ENCODE measurements around the gene TSPAN18.

Gene TSPAN18

DNA sequence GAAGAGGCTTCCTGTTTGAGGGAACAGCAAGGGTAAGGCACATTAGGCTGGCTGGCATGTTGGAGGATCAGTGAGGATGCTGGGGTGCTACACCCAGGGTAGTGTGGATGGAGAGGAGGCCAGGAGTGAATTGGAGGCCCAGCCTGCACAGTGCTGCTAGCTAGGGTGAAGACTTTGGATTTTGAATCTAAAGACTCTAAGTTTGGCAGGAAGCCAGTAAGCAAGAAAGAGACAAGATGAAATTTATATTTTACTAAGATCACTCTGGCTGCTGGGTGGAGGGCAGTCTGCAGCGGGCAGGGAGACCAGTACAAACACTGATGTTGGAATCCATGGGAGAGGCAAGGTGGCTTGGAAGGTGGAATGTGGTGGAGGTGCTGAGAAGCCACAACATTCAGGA, 43.6 kb downstream of the TSPAN18 start:
- H3K4me3 ChIP-seq (ENCODE audit: low read length) = no peak overlapping the region
- no peak for DNase-seq (ENCODE audit: low read depth, low spot score)

DNA sequence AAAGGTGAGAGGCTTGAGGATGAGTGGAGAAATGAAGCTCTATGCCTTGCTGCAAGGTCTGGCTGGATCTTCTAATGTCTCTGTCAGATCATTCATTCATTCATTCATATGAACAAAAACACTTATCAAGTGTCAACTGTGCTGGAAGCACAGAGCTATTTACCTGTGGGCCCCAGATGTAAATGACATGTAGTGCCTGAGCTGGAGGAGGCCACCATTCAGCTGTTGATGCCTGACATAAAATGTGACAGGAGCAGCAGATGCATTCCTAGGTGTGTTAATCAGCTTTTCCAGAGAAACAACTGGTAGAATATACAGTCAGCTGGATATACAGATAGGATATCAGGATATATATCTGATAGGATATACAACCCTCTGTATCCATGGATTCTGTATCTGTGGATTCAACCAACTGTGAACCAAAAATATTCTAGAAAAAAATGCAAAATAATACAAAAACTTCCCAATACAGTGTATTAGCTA, 44.5 kb downstream of the TSPAN18 start:
- no peak overlapping the region for H3K4me3 ChIP-seq (ENCODE audit: low read length)
- DNase-seq (ENCODE audit: low read depth, low spot score) = no peak

GRCh38 chr11:44771841-44772240, 45.1 kb downstream of the TSPAN18 start:
- H3K4me3 ChIP-seq (ENCODE audit: low read length) = no peak overlapping the region
- no peak for DNase-seq (ENCODE audit: low read depth, low spot score)

DNA sequence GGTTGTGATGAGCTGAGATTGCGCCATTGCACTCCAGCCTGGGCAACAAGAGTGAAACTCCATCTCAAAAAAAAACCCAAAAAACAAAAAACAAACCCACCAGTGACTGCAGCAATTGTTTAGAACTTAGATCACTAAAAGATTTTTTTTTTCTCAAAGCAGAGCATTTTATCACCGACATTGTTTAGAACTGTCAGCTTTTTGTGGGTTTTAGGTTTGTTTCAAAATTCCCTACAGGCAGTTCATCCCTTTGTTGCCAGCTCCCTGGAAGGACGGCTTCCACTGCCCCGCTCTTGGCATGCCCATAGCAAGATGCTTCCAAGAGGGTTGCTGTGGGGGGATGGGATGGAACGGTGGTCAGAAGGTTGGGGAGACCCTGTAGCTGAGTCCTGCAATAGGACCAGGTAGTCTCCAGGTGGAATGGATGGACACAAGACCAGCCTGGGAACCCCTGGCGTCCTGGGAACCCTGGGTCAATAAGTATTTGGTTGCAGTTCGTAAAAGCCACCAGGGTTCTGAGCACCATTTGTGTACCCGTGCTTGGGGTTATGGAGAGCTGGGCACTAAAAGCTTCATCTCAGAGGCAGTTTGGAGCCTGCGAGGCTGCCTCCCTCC, 46.7 kb downstream of the TSPAN18 start:
- H3K4me3 ChIP-seq (ENCODE audit: low read length) = no peak overlapping the region
- no peak for DNase-seq (ENCODE audit: low read depth, low spot score)

DNA sequence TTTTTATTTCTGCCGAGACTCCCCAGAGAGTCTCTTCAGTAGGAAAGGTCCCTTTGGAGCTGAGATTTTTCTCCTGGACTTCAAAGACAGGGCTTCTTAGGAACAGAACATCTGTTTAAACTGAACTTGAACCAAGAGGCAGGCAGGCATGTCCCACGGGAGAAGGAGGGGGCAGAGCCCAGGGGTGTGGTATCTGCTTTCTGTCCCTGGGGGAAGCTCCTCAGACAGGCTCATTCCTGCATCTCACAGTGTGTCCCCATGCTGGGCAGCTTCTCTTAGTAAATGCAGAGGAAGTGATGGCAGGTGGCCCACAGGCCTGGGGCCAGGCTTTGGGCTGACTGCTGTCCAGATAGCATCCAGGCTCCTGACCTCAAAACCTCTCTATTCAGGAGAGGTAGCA, 47.3 kb downstream of the TSPAN18 start:
- H3K4me3 ChIP-seq (ENCODE audit: low read length) = no peak overlapping the region
- DNase-seq (ENCODE audit: low read depth, low spot score) = no peak

GRCh38 chr11:44774731-44775130, 48.0 kb downstream of the TSPAN18 start:
- DNase-seq (ENCODE audit: low read depth, low spot score) = no peak
- H3K4me3 ChIP-seq (ENCODE audit: low read length) = no peak overlapping the region

- peak; percentile 42 for DNase-seq (ENCODE audit: low read depth, low spot score)
These were observed 48.7 kb downstream of the TSPAN18 start for GRCh38 chr11:44775366-44775984.

GRCh38 chr11:44775985-44776446, 49.3 kb downstream of the TSPAN18 start:
- DNase-seq (ENCODE audit: low read depth, low spot score) = no peak
- H3K4me3 ChIP-seq (ENCODE audit: low read length) = no peak overlapping the region

More at GRCh38 chr11:44775366-44775984, 48.7 kb downstream of the TSPAN18 start:
- H3K4me3 ChIP-seq (ENCODE audit: low read length) = no peak overlapping the region

GRCh38 chr11:44776551-44777208, 49.9 kb downstream of the TSPAN18 start:
- no peak overlapping the region for H3K4me3 ChIP-seq (ENCODE audit: low read length)
- DNase-seq (ENCODE audit: low read depth, low spot score) = no peak

GRCh38 chr11:44777209-44778194, 50.7 kb downstream of the TSPAN18 start:
- no peak for DNase-seq (ENCODE audit: low read depth, low spot score)
- H3K4me3 ChIP-seq (ENCODE audit: low read length) = no peak overlapping the region

DNA sequence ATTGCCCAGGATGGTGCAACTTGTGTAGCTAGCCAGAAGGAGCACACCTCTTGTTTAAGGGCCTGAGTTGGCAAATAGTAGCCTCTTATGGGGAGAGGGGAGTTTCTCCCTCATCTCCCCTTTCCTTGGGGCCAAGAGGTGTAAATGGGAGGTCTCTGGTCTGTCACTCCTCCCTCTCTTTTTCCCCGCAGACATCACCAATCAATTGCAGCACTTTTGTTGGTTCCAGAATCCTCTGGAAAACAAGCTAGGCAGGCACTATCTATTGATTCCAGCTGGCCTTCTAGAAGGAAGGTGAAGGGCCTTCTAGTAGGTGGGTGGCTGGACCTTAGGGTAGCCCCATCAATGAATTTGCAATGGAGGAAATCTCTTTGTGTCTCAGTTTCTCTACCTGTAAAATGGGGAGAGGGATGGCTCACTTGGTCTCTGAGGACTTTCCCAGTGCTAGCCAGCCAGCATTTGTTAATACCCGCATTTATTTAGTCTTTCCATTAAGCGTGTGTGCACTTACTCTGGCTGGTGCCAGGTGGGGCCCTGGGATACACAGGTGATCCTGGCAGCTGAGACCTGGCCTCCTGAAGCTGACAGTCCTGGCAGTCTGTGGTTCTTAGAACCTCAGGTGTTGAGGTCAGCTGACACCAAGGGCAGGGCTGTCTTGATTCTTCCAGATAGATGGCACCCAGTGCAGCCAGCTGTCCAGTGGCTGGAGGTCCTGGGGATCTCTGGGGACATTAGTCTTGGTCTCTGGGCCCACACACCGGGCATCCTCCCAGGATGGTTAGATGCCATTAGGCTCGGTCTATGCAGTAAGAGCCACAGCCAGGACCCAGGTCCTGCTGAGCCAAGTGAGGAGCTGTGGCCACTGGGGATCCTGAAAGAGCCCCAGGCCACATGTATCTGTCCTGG, 51.7 kb downstream of the TSPAN18 start:
- DNase-seq (ENCODE audit: low read depth, low spot score) = no peak
- no peak overlapping the region for H3K4me3 ChIP-seq (ENCODE audit: low read length)

DNA sequence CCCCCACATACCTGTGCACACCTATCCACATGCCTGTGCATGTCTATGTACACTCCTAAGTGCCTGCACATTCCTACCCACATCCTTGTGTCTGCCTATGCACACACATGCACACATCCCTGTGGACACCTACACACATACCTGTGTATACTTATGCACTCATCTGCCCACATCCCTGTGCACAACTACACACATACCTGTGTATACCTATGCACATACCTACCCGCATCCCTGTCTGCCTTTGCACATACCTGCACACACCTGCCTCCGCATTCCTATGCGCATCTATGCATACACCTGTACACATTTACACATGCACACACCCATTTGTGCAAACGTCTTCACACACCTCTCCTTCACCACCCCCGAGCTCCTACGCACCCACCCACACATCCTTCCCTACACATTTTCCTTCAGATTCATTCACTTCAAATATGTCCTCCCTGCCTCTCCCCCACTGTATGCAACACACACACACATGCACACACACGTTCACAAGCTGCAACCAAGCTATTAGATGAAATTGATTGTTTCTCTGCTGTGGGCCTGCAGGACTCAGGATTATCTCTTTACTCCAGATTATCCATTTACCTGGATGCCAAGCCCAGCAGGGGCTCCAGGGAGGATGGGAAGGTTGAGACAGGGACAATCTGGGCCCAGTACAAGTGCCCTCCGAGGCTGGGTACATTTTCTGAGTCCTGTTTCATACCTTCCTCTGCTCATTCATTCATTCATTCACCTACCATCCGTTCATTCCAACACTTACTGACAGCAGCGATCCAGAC, 53.2 kb downstream of the TSPAN18 start:
- no peak overlapping the region for H3K4me3 ChIP-seq (ENCODE audit: low read length)
- DNase-seq (ENCODE audit: low read depth, low spot score) = no peak

DNA sequence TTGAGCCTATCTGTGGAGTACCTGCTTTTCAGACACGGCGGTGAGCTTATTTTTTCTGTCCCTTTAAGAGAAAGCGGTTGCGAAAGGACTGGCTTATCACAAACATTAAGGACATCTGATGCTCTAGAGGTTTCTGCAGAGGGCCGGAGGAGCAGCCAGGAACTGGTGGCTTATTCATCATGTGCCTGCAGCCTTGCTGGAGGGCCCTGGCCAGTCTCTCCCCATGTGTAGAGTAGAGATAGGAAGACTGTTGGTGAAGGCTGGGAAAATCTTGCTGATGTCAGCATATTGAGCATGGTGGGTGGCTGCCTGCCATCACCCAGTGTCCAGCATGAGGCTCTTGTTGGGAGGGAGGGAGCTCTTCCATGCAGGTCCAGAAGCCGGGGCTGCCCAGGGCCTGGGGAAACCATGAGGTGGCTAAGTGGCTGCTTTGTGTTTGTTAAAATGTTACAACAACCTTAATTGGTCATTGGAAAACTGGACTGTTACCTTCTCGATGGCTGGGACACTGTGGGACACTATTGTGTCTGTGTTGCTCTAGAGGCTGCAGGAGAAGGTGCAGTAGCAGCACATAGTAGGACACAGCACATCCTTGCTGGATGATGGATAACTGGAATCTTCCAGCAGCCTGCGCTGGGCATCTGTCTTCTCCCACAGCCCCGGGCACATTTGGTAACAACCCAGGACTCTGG, 54.3 kb downstream of the TSPAN18 start:
- DNase-seq (ENCODE audit: low read depth, low spot score) = no peak
- H3K4me3 ChIP-seq (ENCODE audit: low read length) = no peak overlapping the region

- H3K4me3 ChIP-seq (ENCODE audit: low read length) = no peak overlapping the region
- no peak for DNase-seq (ENCODE audit: low read depth, low spot score)
These were observed 54.9 kb downstream of the TSPAN18 start for GRCh38 chr11:44781655-44782054.

DNA sequence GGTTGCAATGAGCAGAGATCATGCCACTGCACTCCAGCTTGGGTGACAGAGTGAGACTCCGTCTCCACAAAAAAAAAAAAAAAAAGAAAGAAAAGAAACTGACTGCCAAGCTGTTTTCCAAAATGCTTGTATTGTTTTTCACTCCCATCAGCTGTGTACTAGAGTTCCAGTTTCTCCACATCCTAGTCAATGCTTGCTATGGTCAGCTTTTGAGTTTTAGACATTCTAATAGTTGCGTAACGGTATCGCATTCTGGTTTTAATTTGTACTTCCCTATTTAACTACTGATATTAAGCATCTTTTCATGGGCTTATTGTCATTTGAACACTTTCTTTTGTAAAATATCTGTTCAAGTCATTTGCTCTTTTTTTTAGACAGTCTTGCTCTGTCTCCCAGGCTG, 55.7 kb downstream of the TSPAN18 start:
- DNase-seq (ENCODE audit: low read depth, low spot score) = no peak
- H3K4me3 ChIP-seq (ENCODE audit: low read length) = no peak overlapping the region

GRCh38 chr11:44784436-44784760, 57.6 kb downstream of the TSPAN18 start:
- H3K4me3 ChIP-seq (ENCODE audit: low read length) = no peak overlapping the region
- DNase-seq (ENCODE audit: low read depth, low spot score) = no peak

- DNase-seq (ENCODE audit: low read depth, low spot score) = no peak
- H3K4me3 ChIP-seq (ENCODE audit: low read length) = no peak overlapping the region
These were observed 58.1 kb downstream of the TSPAN18 start for GRCh38 chr11:44784851-44785250.

Measured in Jurkat, Clone E6-1 (cell line).